Endothelial cell of umbilical vein (primary cell): Measurements from ENCODE around the gene EHD3. TPM values are rescaled to one million over a fixed set of nuclear protein-coding genes. Genes with fewer than 3 reads are reported as not detected.

ENCODE experiments used
- BruUV-seq: library from RNA; stranded (reverse); fragments of 400-500 nt; replicated peaks from 2 replicates; lab custom pipeline; 2021; lab: Mats Ljungman, UMichigan
- CTCF ChIA-PET: fragments of 300-600, 350-600 bp; sonication (Branson Sonifier 250); formaldehyde crosslinking; loops from one replicate; lab custom pipeline; 2021; ENCODE audit warnings: antibody characterized with exemption, inconsistent platforms; lab: Charles Lee
- POLR2A ChIA-PET: fragments of 300-600, 350-600 bp; sonication (Branson Sonifier 250); formaldehyde crosslinking; loops from one replicate; lab custom pipeline; 2021; ENCODE audit warnings: antibody characterized with exemption, inconsistent platforms; lab: Charles Lee
- DNase-seq: peaks from one replicate; pipeline ENCODE4 v3.0.0-alpha.2; 2011; ENCODE audit warnings: low read depth, low spot score
- FAIRE-seq: peaks from 2 replicates; lab custom pipeline; 2011; peaks lifted over from hg19 to GRCh38; lab: Jason Lieb, UNC
- H2AFZ ChIP-seq: 2 replicates; pipeline ENCODE4 v1.6.0; 2012; ENCODE audit warnings: low read depth, low read length, control low read depth, inconsistent platforms
- H3K27ac ChIP-seq: 2 replicates; pipeline ENCODE4 v1.5.1; 2011; ENCODE audit warnings: low read depth, mild to moderate bottlenecking, control low read depth, low read length, moderate library complexity; ENCODE audit not compliant: insufficient read depth
- H3K27me3 ChIP-seq, 2 experiments: 2 replicates each; pipeline versions ENCODE4 v1.6.0 to v1.6.1; 2011; ENCODE audit warnings: low read length in 2 of 2, mixed read lengths in 1 of 2; ENCODE audit not compliant: control insufficient read depth in 2 of 2, insufficient read depth in 2 of 2
- H3K36me3 ChIP-seq, 2 experiments: 2 replicates in 1 of 2; 3 replicates in 1 of 2; pipeline ENCODE4 v1.5.1; 2011; ENCODE audit warnings: low read length in 2 of 2, mild to moderate bottlenecking in 1 of 2, moderate library complexity in 1 of 2; ENCODE audit not compliant: control insufficient read depth in 2 of 2, insufficient read depth in 2 of 2; ENCODE audit errors: extremely low read depth in 1 of 2
- H3K4me1 ChIP-seq: 3 replicates; pipeline ENCODE4 v1.5.1; 2011; ENCODE audit warnings: mild to moderate bottlenecking, low read length; ENCODE audit not compliant: control insufficient read depth, insufficient read depth; ENCODE audit errors: extremely low read depth
- H3K4me2 ChIP-seq: 2 replicates; pipeline ENCODE4 v1.6.1; 2011; ENCODE audit warnings: low read length, control low read depth, mixed read lengths; ENCODE audit not compliant: insufficient read depth
- H3K4me3 ChIP-seq, 3 experiments: fragments of 200-600 bp in 1 of 3; sonication (generic), shearing (Covaris generic) in 1 of 3; replicated peaks in 1 of 3; 2 replicates each; pipeline ENCODE4 v1.5.1; 2011 to 2016; ENCODE audit warnings: control low read depth in 3 of 3, low read length in 3 of 3, mild to moderate bottlenecking in 2 of 3, inconsistent platforms in 1 of 3, low read depth in 1 of 3, moderate library complexity in 1 of 3; ENCODE audit not compliant: insufficient read depth in 1 of 3
- H3K79me2 ChIP-seq: 2 replicates; pipeline ENCODE4 v1.6.0; 2012; ENCODE audit warnings: low read length, inconsistent platforms; ENCODE audit not compliant: control insufficient read depth, insufficient read depth
- H3K9ac ChIP-seq: replicated peaks from 2 replicates; pipeline ENCODE3; 2011; ENCODE audit warnings: low read length, control low read depth; ENCODE audit not compliant: insufficient read depth; ENCODE audit errors: extremely low read depth
- H3K9me1 ChIP-seq: replicated peaks from 3 replicates; pipeline ENCODE4 v1.6.0; 2011; ENCODE audit warnings: mild to moderate bottlenecking, low read length; ENCODE audit not compliant: control insufficient read depth, insufficient read depth; ENCODE audit errors: extremely low read depth
- H3K9me3 ChIP-seq: replicated peaks from 2 replicates; pipeline ENCODE4 v1.5.1; 2012; ENCODE audit warnings: low read length, inconsistent platforms; ENCODE audit not compliant: control insufficient read depth, insufficient read depth
- H4K20me1 ChIP-seq: replicated peaks from 2 replicates; pipeline ENCODE3; 2011; ENCODE audit warnings: mild to moderate bottlenecking, low read length; ENCODE audit not compliant: control insufficient read depth, insufficient read depth; ENCODE audit errors: extremely low read depth
- EZH2 ChIP-seq: IDR thresholded peaks from 2 replicates; pipeline ENCODE4 v1.6.1; 2012; ENCODE audit warnings: borderline replicate concordance, low read depth, mild to moderate bottlenecking, moderate library complexity, low read length, inconsistent platforms; ENCODE audit not compliant: severe bottlenecking
- FOS ChIP-seq: IDR thresholded peaks from 2 replicates; pipeline ENCODE4 v1.6.1; 2011; ENCODE audit warnings: mild to moderate bottlenecking, low read length, moderate library complexity, borderline replicate concordance; ENCODE audit not compliant: insufficient read depth
- GATA2 ChIP-seq: IDR thresholded peaks from 2 replicates; pipeline ENCODE4 v1.7.0; 2011; ENCODE audit warnings: low read depth, mild to moderate bottlenecking, moderate library complexity, mixed read lengths, low read length; ENCODE audit not compliant: insufficient read length, insufficient read depth
- JUN ChIP-seq: IDR thresholded peaks from 2 replicates; pipeline ENCODE4 v1.6.1; 2011; ENCODE audit warnings: borderline replicate concordance, low read depth; ENCODE audit not compliant: insufficient read length, insufficient read depth
- MYC ChIP-seq: IDR thresholded peaks from one replicate; pipeline ENCODE4 v1.6.1; 2011; ENCODE audit warnings: mild to moderate bottlenecking, low read depth, low read length
- POLR2A ChIP-seq: IDR thresholded peaks from 2 replicates; pipeline ENCODE4 v1.6.1; 2012; ENCODE audit warnings: low read depth, mild to moderate bottlenecking, control low read depth, low read length
- POLR2AphosphoS5 ChIP-seq: IDR thresholded peaks from 2 replicates; pipeline ENCODE4 v1.6.1; 2012; ENCODE audit warnings: low read depth, mild to moderate bottlenecking, control low read depth, low read length, moderate library complexity; ENCODE audit not compliant: insufficient read depth
- dilution Hi-C: fragments of 300-500 bp; cut with MboI; formaldehyde crosslinking; loops from one replicate; pipeline ENCODE4 v1.15.0; 2019; ENCODE audit warnings: low sequenced_read_pairs; ENCODE audit not compliant: extremely low pct_ligation_motif_present
- intact Hi-C: fragments of 100-400 bp; cut with micrococcal nuclease; formaldehyde crosslinking; loops from one replicate; pipeline ENCODE4 v1.10.0; 2022
- polyA plus RNA-seq, 4 experiments: library from polyadenylated mRNA; depleted of rRNA in 3 of 4; stranded (reverse) in 3 of 4; unstranded in 1 of 4; fragments of >200 nt; gene quantifications; 2 replicates each; pipeline versions ENCODE4 v1.2.1 to v1.2.3, GENCODE V29; 2011 to 2012; ENCODE audit warnings: missing spikeins in 1 of 4
- total RNA-seq: library from RNA; stranded (reverse); gene quantifications from 2 replicates; pipeline ENCODE4 v1.2.3, GENCODE V29; 2021
- TF ChIP-seq, protein P1 (sequence below): IDR thresholded peaks from 2 replicates; pipeline ENCODE4 v1.6.1; 2011; ENCODE audit not compliant: insufficient read depth, insufficient read length
- TF ChIP-seq, protein P2 (sequence below), 2 donors: IDR thresholded peaks; 1 replicate in 1 of 2; 2 replicates in 1 of 2; pipeline ENCODE4 v1.5.1; 2011; ENCODE audit warnings: low read length in 2 of 2, mild to moderate bottlenecking in 2 of 2, moderate library complexity in 2 of 2, control low read depth in 1 of 2, inconsistent platforms in 1 of 2, low read depth in 1 of 2; ENCODE audit not compliant: insufficient read depth in 1 of 2; ENCODE audit errors: extremely low read depth in 1 of 2

EHD3 gene
- total and polyA plus RNA-seq, 2 donors (not counting 3 experiments of a cell fraction or from before 2014, with no cell fraction given): 6.5 to 12.1 TPM

- ChIA-PET POLR2A (no interaction called here), CTCF (interaction anchor here (0.8 kb wide), 1 partner anchor 672 kb away, joined by 3 read pairs; no protein-coding TSS in a partner anchor)
- Histone ChIP-seq H3K4me3 (no peak overlapping the region), H3K27me3 (no peaks in the 10 kb centered on the region), H3K4me2 (no peak overlapping the region), H3K27ac (no peak overlapping the region), H3K4me1 (no peaks in the 10 kb centered on the region), H3K9ac (no peak overlapping the region), H3K36me3 (no peaks in the 10 kb centered on the region), H2AFZ (no peak overlapping the region), H3K9me3 (no peaks in the 10 kb centered on the region), H4K20me1 (no peaks in the 10 kb centered on the region), H3K9me1 (no peaks in the 10 kb centered on the region), H3K79me2 (no peaks in the 10 kb centered on the region)
- TF ChIP-seq POLR2AphosphoS5 (no peak), FOS (no peak), GATA2 (no peak), POLR2A (no peak), MYC (no peak), JUN (no peak), EZH2 (no peak)
- TF ChIP-seq, protein P1, sequence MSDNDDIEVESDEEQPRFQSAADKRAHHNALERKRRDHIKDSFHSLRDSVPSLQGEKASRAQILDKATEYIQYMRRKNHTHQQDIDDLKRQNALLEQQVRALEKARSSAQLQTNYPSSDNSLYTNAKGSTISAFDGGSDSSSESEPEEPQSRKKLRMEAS: no peak
- TF ChIP-seq, protein P2, sequence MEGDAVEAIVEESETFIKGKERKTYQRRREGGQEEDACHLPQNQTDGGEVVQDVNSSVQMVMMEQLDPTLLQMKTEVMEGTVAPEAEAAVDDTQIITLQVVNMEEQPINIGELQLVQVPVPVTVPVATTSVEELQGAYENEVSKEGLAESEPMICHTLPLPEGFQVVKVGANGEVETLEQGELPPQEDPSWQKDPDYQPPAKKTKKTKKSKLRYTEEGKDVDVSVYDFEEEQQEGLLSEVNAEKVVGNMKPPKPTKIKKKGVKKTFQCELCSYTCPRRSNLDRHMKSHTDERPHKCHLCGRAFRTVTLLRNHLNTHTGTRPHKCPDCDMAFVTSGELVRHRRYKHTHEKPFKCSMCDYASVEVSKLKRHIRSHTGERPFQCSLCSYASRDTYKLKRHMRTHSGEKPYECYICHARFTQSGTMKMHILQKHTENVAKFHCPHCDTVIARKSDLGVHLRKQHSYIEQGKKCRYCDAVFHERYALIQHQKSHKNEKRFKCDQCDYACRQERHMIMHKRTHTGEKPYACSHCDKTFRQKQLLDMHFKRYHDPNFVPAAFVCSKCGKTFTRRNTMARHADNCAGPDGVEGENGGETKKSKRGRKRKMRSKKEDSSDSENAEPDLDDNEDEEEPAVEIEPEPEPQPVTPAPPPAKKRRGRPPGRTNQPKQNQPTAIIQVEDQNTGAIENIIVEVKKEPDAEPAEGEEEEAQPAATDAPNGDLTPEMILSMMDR (IDR thresholded peaks at IDR 0.05; ENCODE audit: extremely low read depth in 1 of 2, insufficient read depth in 1 of 2, low read depth in 1 of 2, low read length in 2 of 2): no peak
- FAIRE-seq (no peak), DNase-seq (no peak)
- BruUV-seq: no TSS peak
- dilution Hi-C loops: no loop called here
- intact Hi-C loops: no loop called here
These were observed 19.5 kb upstream of the EHD3 start for GRCh38 chr2:31214444-31214915.
